Endothelial cell of umbilical vein (primary cell): ENCODE measurements around the gene AP4B1. TPM values are rescaled to one million over a fixed set of nuclear protein-coding genes. Genes with fewer than 3 reads are reported as not detected.

Experiments
- BruUV-seq: library from RNA; stranded (reverse); fragments of 400-500 nt; replicated peaks from 2 replicates; lab custom pipeline; 2021; lab: Mats Ljungman, UMichigan
- CTCF ChIA-PET: fragments of 300-600, 350-600 bp; sonication (Branson Sonifier 250); formaldehyde crosslinking; loops from one replicate; lab custom pipeline; 2021; ENCODE audit warnings: antibody characterized with exemption, inconsistent platforms; lab: Charles Lee
- POLR2A ChIA-PET: fragments of 300-600, 350-600 bp; sonication (Branson Sonifier 250); formaldehyde crosslinking; loops from one replicate; lab custom pipeline; 2021; ENCODE audit warnings: antibody characterized with exemption, inconsistent platforms; lab: Charles Lee
- DNase-seq: peaks from one replicate; pipeline ENCODE4 v3.0.0-alpha.2; 2011; ENCODE audit warnings: low read depth, low spot score
- FAIRE-seq: peaks from 2 replicates; lab custom pipeline; 2011; peaks lifted over from hg19 to GRCh38; lab: Jason Lieb, UNC
- H2AFZ ChIP-seq: 2 replicates; pipeline ENCODE4 v1.6.0; 2012; ENCODE audit warnings: low read depth, low read length, control low read depth, inconsistent platforms
- H3K27ac ChIP-seq: 2 replicates; pipeline ENCODE4 v1.5.1; 2011; ENCODE audit warnings: low read depth, mild to moderate bottlenecking, control low read depth, low read length, moderate library complexity; ENCODE audit not compliant: insufficient read depth
- H3K27me3 ChIP-seq, 2 experiments: 2 replicates each; pipeline versions ENCODE4 v1.6.0 to v1.6.1; 2011; ENCODE audit warnings: low read length in 2 of 2, mixed read lengths in 1 of 2; ENCODE audit not compliant: control insufficient read depth in 2 of 2, insufficient read depth in 2 of 2
- H3K36me3 ChIP-seq, 2 experiments: 2 replicates in 1 of 2; 3 replicates in 1 of 2; pipeline ENCODE4 v1.5.1; 2011; ENCODE audit warnings: low read length in 2 of 2, mild to moderate bottlenecking in 1 of 2, moderate library complexity in 1 of 2; ENCODE audit not compliant: control insufficient read depth in 2 of 2, insufficient read depth in 2 of 2; ENCODE audit errors: extremely low read depth in 1 of 2
- H3K4me1 ChIP-seq: 3 replicates; pipeline ENCODE4 v1.5.1; 2011; ENCODE audit warnings: mild to moderate bottlenecking, low read length; ENCODE audit not compliant: control insufficient read depth, insufficient read depth; ENCODE audit errors: extremely low read depth
- H3K4me2 ChIP-seq: 2 replicates; pipeline ENCODE4 v1.6.1; 2011; ENCODE audit warnings: low read length, control low read depth, mixed read lengths; ENCODE audit not compliant: insufficient read depth
- H3K4me3 ChIP-seq, 3 experiments: fragments of 200-600 bp in 1 of 3; sonication (generic), shearing (Covaris generic) in 1 of 3; replicated peaks in 1 of 3; 2 replicates each; pipeline ENCODE4 v1.5.1; 2011 to 2016; ENCODE audit warnings: control low read depth in 3 of 3, low read length in 3 of 3, mild to moderate bottlenecking in 2 of 3, inconsistent platforms in 1 of 3, low read depth in 1 of 3, moderate library complexity in 1 of 3; ENCODE audit not compliant: insufficient read depth in 1 of 3
- H3K79me2 ChIP-seq: 2 replicates; pipeline ENCODE4 v1.6.0; 2012; ENCODE audit warnings: low read length, inconsistent platforms; ENCODE audit not compliant: control insufficient read depth, insufficient read depth
- H3K9ac ChIP-seq: replicated peaks from 2 replicates; pipeline ENCODE3; 2011; ENCODE audit warnings: low read length, control low read depth; ENCODE audit not compliant: insufficient read depth; ENCODE audit errors: extremely low read depth
- H3K9me1 ChIP-seq: replicated peaks from 3 replicates; pipeline ENCODE4 v1.6.0; 2011; ENCODE audit warnings: mild to moderate bottlenecking, low read length; ENCODE audit not compliant: control insufficient read depth, insufficient read depth; ENCODE audit errors: extremely low read depth
- H3K9me3 ChIP-seq: replicated peaks from 2 replicates; pipeline ENCODE4 v1.5.1; 2012; ENCODE audit warnings: low read length, inconsistent platforms; ENCODE audit not compliant: control insufficient read depth, insufficient read depth
- H4K20me1 ChIP-seq: replicated peaks from 2 replicates; pipeline ENCODE3; 2011; ENCODE audit warnings: mild to moderate bottlenecking, low read length; ENCODE audit not compliant: control insufficient read depth, insufficient read depth; ENCODE audit errors: extremely low read depth
- EZH2 ChIP-seq: IDR thresholded peaks from 2 replicates; pipeline ENCODE4 v1.6.1; 2012; ENCODE audit warnings: borderline replicate concordance, low read depth, mild to moderate bottlenecking, moderate library complexity, low read length, inconsistent platforms; ENCODE audit not compliant: severe bottlenecking
- FOS ChIP-seq: IDR thresholded peaks from 2 replicates; pipeline ENCODE4 v1.6.1; 2011; ENCODE audit warnings: mild to moderate bottlenecking, low read length, moderate library complexity, borderline replicate concordance; ENCODE audit not compliant: insufficient read depth
- GATA2 ChIP-seq: IDR thresholded peaks from 2 replicates; pipeline ENCODE4 v1.7.0; 2011; ENCODE audit warnings: low read depth, mild to moderate bottlenecking, moderate library complexity, mixed read lengths, low read length; ENCODE audit not compliant: insufficient read length, insufficient read depth
- JUN ChIP-seq: IDR thresholded peaks from 2 replicates; pipeline ENCODE4 v1.6.1; 2011; ENCODE audit warnings: borderline replicate concordance, low read depth; ENCODE audit not compliant: insufficient read length, insufficient read depth
- MYC ChIP-seq: IDR thresholded peaks from one replicate; pipeline ENCODE4 v1.6.1; 2011; ENCODE audit warnings: mild to moderate bottlenecking, low read depth, low read length
- POLR2A ChIP-seq: IDR thresholded peaks from 2 replicates; pipeline ENCODE4 v1.6.1; 2012; ENCODE audit warnings: low read depth, mild to moderate bottlenecking, control low read depth, low read length
- POLR2AphosphoS5 ChIP-seq: IDR thresholded peaks from 2 replicates; pipeline ENCODE4 v1.6.1; 2012; ENCODE audit warnings: low read depth, mild to moderate bottlenecking, control low read depth, low read length, moderate library complexity; ENCODE audit not compliant: insufficient read depth
- dilution Hi-C: fragments of 300-500 bp; cut with MboI; formaldehyde crosslinking; loops from one replicate; pipeline ENCODE4 v1.15.0; 2019; ENCODE audit warnings: low sequenced_read_pairs; ENCODE audit not compliant: extremely low pct_ligation_motif_present
- intact Hi-C: fragments of 100-400 bp; cut with micrococcal nuclease; formaldehyde crosslinking; loops from one replicate; pipeline ENCODE4 v1.10.0; 2022
- polyA plus RNA-seq, 4 experiments: library from polyadenylated mRNA; depleted of rRNA in 3 of 4; stranded (reverse) in 3 of 4; unstranded in 1 of 4; fragments of >200 nt; gene quantifications; 2 replicates each; pipeline versions ENCODE4 v1.2.1 to v1.2.3, GENCODE V29; 2011 to 2012; ENCODE audit warnings: missing spikeins in 1 of 4
- total RNA-seq: library from RNA; stranded (reverse); gene quantifications from 2 replicates; pipeline ENCODE4 v1.2.3, GENCODE V29; 2021
- TF ChIP-seq, protein P1 (sequence below): IDR thresholded peaks from 2 replicates; pipeline ENCODE4 v1.6.1; 2011; ENCODE audit not compliant: insufficient read depth, insufficient read length
- TF ChIP-seq, protein P2 (sequence below), 2 donors: IDR thresholded peaks; 1 replicate in 1 of 2; 2 replicates in 1 of 2; pipeline ENCODE4 v1.5.1; 2011; ENCODE audit warnings: low read length in 2 of 2, mild to moderate bottlenecking in 2 of 2, moderate library complexity in 2 of 2, control low read depth in 1 of 2, inconsistent platforms in 1 of 2, low read depth in 1 of 2; ENCODE audit not compliant: insufficient read depth in 1 of 2; ENCODE audit errors: extremely low read depth in 1 of 2

AP4B1 gene
- total and polyA plus RNA-seq, 2 donors (not counting 3 experiments of a cell fraction or from before 2014, with no cell fraction given) = 21.9 to 33.0 TPM

DNA sequence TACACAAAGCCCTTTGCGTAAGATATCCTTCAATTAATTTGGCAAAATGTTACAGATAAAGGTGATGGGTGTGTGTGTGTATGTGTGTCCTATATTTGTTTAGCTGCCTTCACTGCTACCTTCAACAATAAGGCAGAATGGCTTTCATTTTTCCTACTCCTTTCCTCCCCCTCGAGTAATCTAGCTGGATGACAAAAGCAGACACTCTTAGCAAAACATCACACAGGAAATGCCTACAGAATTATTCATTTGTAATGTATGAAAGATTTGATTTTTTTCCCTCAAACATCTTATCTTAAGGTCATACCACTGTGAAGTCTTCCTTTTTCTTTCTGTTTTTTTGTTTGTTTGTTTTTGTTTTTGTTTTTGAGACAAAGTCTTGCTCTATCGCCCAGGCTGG, 43.7 kb downstream of the AP4B1 start:
- CTCF ChIA-PET = interaction anchor here (0.9 to 2.5 kb wide), 9 partner anchors 9 to 68 kb away, joined by 3 to 18 read pairs (median 4); partner anchors contain the start of genes AP4B1 and HIPK1
- H3K27ac ChIP-seq = peak overlapping the region; percentile 74
- H3K36me3 ChIP-seq = no peaks in the 10 kb centered on the region
- H3K9me1 ChIP-seq = no peaks in the 10 kb centered on the region
- peaks cover 14% of the 10 kb centered on the region for H3K4me1 ChIP-seq
- no peaks in the 10 kb centered on the region for H4K20me1 ChIP-seq
- POLR2A ChIA-PET = interaction anchor here (1.5 kb wide), 1 partner anchor 44 kb away, joined by 5 read pairs; the partner anchor contains the start of genes AP4B1 and DCLRE1B
- H3K4me3 ChIP-seq = no peak overlapping the region
- peak; percentile 48 for TF ChIP-seq GATA2
- TF ChIP-seq FOS = peak; percentile 54
- TF ChIP-seq, protein P1, sequence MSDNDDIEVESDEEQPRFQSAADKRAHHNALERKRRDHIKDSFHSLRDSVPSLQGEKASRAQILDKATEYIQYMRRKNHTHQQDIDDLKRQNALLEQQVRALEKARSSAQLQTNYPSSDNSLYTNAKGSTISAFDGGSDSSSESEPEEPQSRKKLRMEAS = no peak
- TF ChIP-seq MYC = no peak
- TF ChIP-seq, protein P2, sequence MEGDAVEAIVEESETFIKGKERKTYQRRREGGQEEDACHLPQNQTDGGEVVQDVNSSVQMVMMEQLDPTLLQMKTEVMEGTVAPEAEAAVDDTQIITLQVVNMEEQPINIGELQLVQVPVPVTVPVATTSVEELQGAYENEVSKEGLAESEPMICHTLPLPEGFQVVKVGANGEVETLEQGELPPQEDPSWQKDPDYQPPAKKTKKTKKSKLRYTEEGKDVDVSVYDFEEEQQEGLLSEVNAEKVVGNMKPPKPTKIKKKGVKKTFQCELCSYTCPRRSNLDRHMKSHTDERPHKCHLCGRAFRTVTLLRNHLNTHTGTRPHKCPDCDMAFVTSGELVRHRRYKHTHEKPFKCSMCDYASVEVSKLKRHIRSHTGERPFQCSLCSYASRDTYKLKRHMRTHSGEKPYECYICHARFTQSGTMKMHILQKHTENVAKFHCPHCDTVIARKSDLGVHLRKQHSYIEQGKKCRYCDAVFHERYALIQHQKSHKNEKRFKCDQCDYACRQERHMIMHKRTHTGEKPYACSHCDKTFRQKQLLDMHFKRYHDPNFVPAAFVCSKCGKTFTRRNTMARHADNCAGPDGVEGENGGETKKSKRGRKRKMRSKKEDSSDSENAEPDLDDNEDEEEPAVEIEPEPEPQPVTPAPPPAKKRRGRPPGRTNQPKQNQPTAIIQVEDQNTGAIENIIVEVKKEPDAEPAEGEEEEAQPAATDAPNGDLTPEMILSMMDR (IDR thresholded peaks at IDR 0.05; ENCODE audit: extremely low read depth in 1 of 2, insufficient read depth in 1 of 2, low read depth in 1 of 2, low read length in 2 of 2) = no peak
- TF ChIP-seq JUN = peak; percentile 64
- TF ChIP-seq POLR2AphosphoS5 = peak; percentile 30
- no peak for TF ChIP-seq EZH2
- TF ChIP-seq POLR2A = no peak
- dilution Hi-C loops (no loop called here), intact Hi-C loops (loop anchor here (1.0 kb wide), 2 partner anchors 44 to 68 kb away; partner anchors contain the start of genes DCLRE1B and HIPK1)
- H3K27me3 ChIP-seq = no peaks in the 10 kb centered on the region
- H2AFZ ChIP-seq = no peak overlapping the region
- no peaks in the 10 kb centered on the region for H3K9me3 ChIP-seq
- peak; percentile 86 for DNase-seq
- no peaks in the 10 kb centered on the region for H3K79me2 ChIP-seq
- H3K9ac ChIP-seq = peak overlapping the region; percentile 25
- H3K4me2 ChIP-seq = peak overlapping the region; percentile 47
- BruUV-seq = no TSS peak
- FAIRE-seq = peak; percentile 79
